IMR-90 (cell line): ENCODE data around the gene COL17A1. TPM values are rescaled to one million over a fixed set of nuclear protein-coding genes. Genes with fewer than 3 reads are reported as not detected.

Experiments used
- ATAC-seq: fragments of 200-7000 bp; cut with Tn5 transposase; 2 replicates; pipeline ENCODE4 v1.9.1; 2020; ENCODE audit warnings: low read depth, mild to moderate bottlenecking, moderate library complexity
- BruUV-seq: library from RNA; stranded (reverse); fragments of 400-500 nt; replicated peaks from 2 replicates; lab custom pipeline; 2021; lab: Mats Ljungman, UMichigan
- CTCF ChIA-PET: fragments of 300-600 bp; formaldehyde crosslinking; extraction: SDS; loops from one replicate; lab custom pipeline; 2021; ENCODE audit warnings: antibody characterized with exemption; lab: Yijun Ruan, JAX
- POLR2A ChIA-PET: fragments of 300-600 bp; sonication (Branson Sonifier 250); formaldehyde crosslinking; loops from one replicate; lab custom pipeline; 2022; ENCODE audit warnings: antibody characterized with exemption; ENCODE audit not compliant: unreplicated experiment; lab: Charles Lee
- DNase-seq: peaks from one replicate; pipeline ENCODE4 v3.0.0; 2013
- H2AFZ ChIP-seq: replicated peaks from 2 replicates; pipeline ENCODE3; 2013; ENCODE audit warnings: low read length, mild to moderate bottlenecking; ENCODE audit not compliant: poor library complexity
- H2AK5ac ChIP-seq: 2 replicates; pipeline ENCODE4 v1.6.1; 2013; ENCODE audit warnings: low read depth, low read length, inconsistent platforms
- H2AK9ac ChIP-seq: replicated peaks from 2 replicates; pipeline ENCODE3; 2013; ENCODE audit warnings: mild to moderate bottlenecking, low read depth, low read length, moderate library complexity; ENCODE audit not compliant: poor library complexity
- H2BK120ac ChIP-seq: 2 replicates; pipeline ENCODE4 v1.6.1; 2013; ENCODE audit warnings: low read depth, low read length, inconsistent platforms
- H2BK15ac ChIP-seq: 3 replicates; pipeline ENCODE4 v1.6.1; 2013; ENCODE audit warnings: low read depth, low read length, inconsistent platforms
- H2BK20ac ChIP-seq: 2 replicates; pipeline ENCODE4 v1.6.1; 2013; ENCODE audit warnings: low read depth, mild to moderate bottlenecking, inconsistent platforms, low read length, moderate library complexity
- H2BK5ac ChIP-seq: 2 replicates; pipeline ENCODE4 v1.6.1; 2013; ENCODE audit warnings: mild to moderate bottlenecking, low read depth, low read length, inconsistent platforms; ENCODE audit not compliant: poor library complexity, severe bottlenecking
- H3K14ac ChIP-seq: replicated peaks from 2 replicates; pipeline ENCODE4 v1.6.1; 2013; ENCODE audit warnings: low read depth, low read length, inconsistent platforms
- H3K18ac ChIP-seq: 2 replicates; pipeline ENCODE4 v1.6.1; 2013; ENCODE audit warnings: low read depth, low read length, control low read depth
- H3K23ac ChIP-seq: 2 replicates; pipeline ENCODE4 v1.6.1; 2013; ENCODE audit warnings: low read depth, low read length, inconsistent platforms
- H3K27ac ChIP-seq: 2 replicates; pipeline ENCODE4 v1.5.1; 2013; ENCODE audit warnings: mild to moderate bottlenecking, control low read depth, low read length; ENCODE audit not compliant: insufficient read depth
- H3K27me3 ChIP-seq: 2 replicates; pipeline ENCODE4 v1.6.1; 2013; ENCODE audit warnings: low read length; ENCODE audit not compliant: control insufficient read depth, insufficient read depth
- H3K36me3 ChIP-seq: 2 replicates; pipeline ENCODE4 v1.6.1; 2013; ENCODE audit warnings: low read length, mixed read lengths; ENCODE audit not compliant: control insufficient read depth, insufficient read depth
- H3K4ac ChIP-seq: 2 replicates; pipeline ENCODE4 v1.6.1; 2013; ENCODE audit warnings: low read depth, low read length, inconsistent platforms
- H3K4me1 ChIP-seq: 2 replicates; pipeline ENCODE4 v1.6.1; 2013; ENCODE audit warnings: low read length, mixed read lengths; ENCODE audit not compliant: control insufficient read depth, insufficient read depth
- H3K4me2 ChIP-seq: 2 replicates; pipeline ENCODE4 v1.6.1; 2013; ENCODE audit warnings: low read depth, mild to moderate bottlenecking, control low read depth, low read length, moderate library complexity
- H3K4me3 ChIP-seq: 2 replicates; pipeline ENCODE4 v1.5.1; 2013; ENCODE audit warnings: low read depth, mild to moderate bottlenecking, control low read depth, low read length, moderate library complexity; ENCODE audit not compliant: insufficient read depth
- H3K56ac ChIP-seq: 2 replicates; pipeline ENCODE4 v1.6.1; 2013; ENCODE audit warnings: low read length, inconsistent platforms; ENCODE audit not compliant: insufficient read depth; ENCODE audit errors: extremely low read depth
- H3K79me1 ChIP-seq, 2 experiments: 2 replicates each; pipeline ENCODE4 v1.6.1; 2013; ENCODE audit warnings: low read length in 2 of 2, inconsistent platforms in 1 of 2, low read depth in 1 of 2
- H3K9ac ChIP-seq: 2 replicates; pipeline ENCODE4 v1.6.1; 2013; ENCODE audit warnings: low read depth, low read length, control low read depth
- H3K9me1 ChIP-seq: 2 replicates; pipeline ENCODE4 v1.6.1; 2013; ENCODE audit warnings: low read length, inconsistent platforms; ENCODE audit not compliant: insufficient read depth
- H3K9me3 ChIP-seq: 2 replicates; pipeline ENCODE4 v1.6.1; 2013; ENCODE audit warnings: low read length; ENCODE audit not compliant: control insufficient read depth, insufficient read depth
- H4K20me1 ChIP-seq: 2 replicates; pipeline ENCODE4 v1.6.1; 2013; ENCODE audit warnings: low read length, inconsistent platforms; ENCODE audit not compliant: insufficient read depth
- H4K5ac ChIP-seq: 2 replicates; pipeline ENCODE4 v1.6.1; 2013; ENCODE audit warnings: mild to moderate bottlenecking, low read depth, low read length, control low read depth
- H4K8ac ChIP-seq, 2 experiments: 2 replicates each; pipeline ENCODE4 v1.6.1; 2013; ENCODE audit warnings: low read depth in 2 of 2, low read length in 2 of 2, control low read depth in 1 of 2, inconsistent platforms in 1 of 2
- H4K91ac ChIP-seq: 2 replicates; pipeline ENCODE4 v1.6.1; 2013; ENCODE audit warnings: low read depth, low read length, inconsistent platforms; ENCODE audit not compliant: insufficient read depth
- BHLHE40 ChIP-seq: fragments of 150-350 bp; IDR thresholded peaks from 2 replicates; pipeline ENCODE4 v1.6.1; 2016; ENCODE audit warnings: mild to moderate bottlenecking, low read depth, low read length
- ELK1 ChIP-seq: fragments of 150-350 bp; IDR thresholded peaks from 2 replicates; pipeline ENCODE4 v1.6.1; 2016; ENCODE audit warnings: low read depth, mild to moderate bottlenecking, low read length, moderate library complexity, borderline replicate concordance
- FOS ChIP-seq: fragments of 150-350 bp; IDR thresholded peaks from 2 replicates; pipeline ENCODE4 v1.6.1; 2016; ENCODE audit warnings: low read depth, low read length
- MAFK ChIP-seq: IDR thresholded peaks from 2 replicates; pipeline ENCODE4 v1.6.1; 2012; ENCODE audit warnings: low read depth, low read length, improper control_type of control experiment
- MXI1 ChIP-seq: IDR thresholded peaks from 2 replicates; pipeline ENCODE4 v1.6.1; 2012; ENCODE audit warnings: low read depth, mild to moderate bottlenecking, low read length, moderate library complexity, borderline replicate concordance
- RFX5 ChIP-seq: IDR thresholded peaks from 2 replicates; pipeline ENCODE4 v1.8.0; 2012; ENCODE audit warnings: low read depth, mild to moderate bottlenecking, low read length, moderate library complexity
- WGBS, 2 experiments: methylation state at CpG; one replicate each; pipeline versions ENCODE4 v1.1.5 to v1.1.7; 2013; ENCODE audit warnings: missing lambda C conversion rate in 2 of 2; ENCODE audit not compliant: insufficient read length in 1 of 2; ENCODE audit errors: extremely low coverage in 2 of 2; 5-methylcytosine and 5-hydroxymethylcytosine counted together
- dilution Hi-C: fragments of 300-500 bp; cut with HindIII; formaldehyde crosslinking; loops from one replicate; pipeline ENCODE4 v1.14.3; 2018; ENCODE audit warnings: low sequenced_read_pairs; ENCODE audit not compliant: unreplicated experiment
- in situ Hi-C: fragments of 300-500 bp; cut with MboI; formaldehyde crosslinking; loops from 3 replicates; pipeline ENCODE4 v1.14.3; 2019; ENCODE audit warnings: low sequenced_read_pairs, inconsistent platforms, mixed read lengths
- intact Hi-C: fragments of 100-400 bp; cut with micrococcal nuclease; formaldehyde crosslinking; loops from 2 replicates; pipeline ENCODE4 v1.10.0; 2022
- polyA plus RNA-seq, 3 experiments: library from polyadenylated mRNA; depleted of rRNA; stranded (reverse); fragments of >200 nt; gene quantifications; 2 replicates each; pipeline ENCODE4 v1.2.3, GENCODE V29; 2012; ENCODE audit warnings: low replicate concordance in 1 of 3
- total RNA-seq: library from RNA; depleted of rRNA; stranded (reverse); fragments of >200 nt; gene quantifications from 2 replicates; pipeline ENCODE4 v1.2.3, GENCODE V29; 2012

Gene COL17A1
- total and polyA plus RNA-seq, 2 of the 4 experiments (the other 2 are of a cell fraction), result 0.14 to 0.18 TPM

GRCh38 chr10:104036518-104037260 is 49.0 kb downstream of the COL17A1 start:
- Histone ChIP-seq H4K91ac (no peak overlapping the region), H3K79me1 (no peaks in the 10 kb centered on the region), H3K4me3 (no peak overlapping the region), H4K8ac (no peak overlapping the region), H2BK15ac (no peak overlapping the region), H3K27ac (no peak overlapping the region), H4K5ac (no peak overlapping the region), H2BK20ac (no peak overlapping the region), H3K4me2 (no peak overlapping the region), H2BK120ac (no peak overlapping the region), H3K23ac (no peak overlapping the region), H3K14ac (no peak overlapping the region), H2BK5ac (no peak overlapping the region), H3K27me3 (no peaks in the 10 kb centered on the region), H3K4ac (no peak overlapping the region), H3K56ac (no peak overlapping the region), H2AFZ (no peak overlapping the region), H3K18ac (no peak overlapping the region), H3K4me1 (no peaks in the 10 kb centered on the region), H3K36me3 (peaks cover 5% of the 10 kb centered on the region), H3K9me1 (peaks cover 17% of the 10 kb centered on the region; the same call in 1 of the 2 replicates), H2AK9ac (no peak overlapping the region), H4K20me1 (no peaks in the 10 kb centered on the region), H3K9me3 (no peaks in the 10 kb centered on the region), H2AK5ac (0 out of 2 replicates have a peak overlapping the region, but pooled peaks have one; percentile 28), H3K9ac (no peak overlapping the region)
- DNase-seq (no peak), ATAC-seq (no peak)
- intact Hi-C loops, result no loop called here
- TF ChIP-seq MAFK (peak; percentile 94), MXI1 (no peak), FOS (no peak), ELK1 (no peak), RFX5 (no peak), BHLHE40 (no peak)
- POLR2A ChIA-PET, result no interaction called here
- in situ Hi-C loops, result no loop called here
- BruUV-seq, result no TSS peak
- dilution Hi-C loops, result no loop called here
- WGBS, 2 experiments, result 75% methylated on average over 9 of the region's 21 CpGs; no CpG with 5 or more reads in 1 of the 2 experiments
- CTCF ChIA-PET, result interaction anchor here (0.7 kb wide), 1 partner anchor 268 kb away, joined by 3 read pairs; no protein-coding TSS in a partner anchor
